Measurements from ENCODE around the gene RSPH1.

- no peak for TF ChIP-seq CTCF (IDR thresholded peaks at IDR 0.05)
- no peak for TF ChIP-seq POLR2AphosphoS5 (IDR thresholded peaks at IDR 0.05)
Observed at GRCh38 chr21:42509244-42509643, 13.2 kb upstream of the RSPH1 start.

Data from gastroesophageal sphincter (tissue), 3 donors.